Measurements from ENCODE around the gene CTNNA1.

DNA sequence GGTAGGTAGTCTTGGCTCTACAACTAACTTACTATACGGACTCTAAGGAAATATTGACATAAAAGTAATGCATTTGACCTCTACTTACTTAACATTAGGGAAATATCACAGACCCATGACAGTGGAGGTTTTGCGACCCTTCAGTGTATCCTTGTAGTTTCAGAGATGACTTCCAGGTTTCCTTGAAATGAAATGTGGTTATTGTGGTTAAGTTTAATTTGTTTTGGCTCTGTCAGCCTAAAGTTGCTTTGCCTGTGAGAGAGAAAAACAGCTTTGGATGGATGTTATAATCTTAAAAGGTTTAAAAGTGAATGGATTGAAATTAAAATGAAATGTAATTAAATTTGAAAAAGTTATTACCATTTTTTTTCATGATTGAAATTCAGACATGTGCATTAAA, 79.0 kb downstream of the CTNNA1 start:
- TF ChIP-seq, protein P1, sequence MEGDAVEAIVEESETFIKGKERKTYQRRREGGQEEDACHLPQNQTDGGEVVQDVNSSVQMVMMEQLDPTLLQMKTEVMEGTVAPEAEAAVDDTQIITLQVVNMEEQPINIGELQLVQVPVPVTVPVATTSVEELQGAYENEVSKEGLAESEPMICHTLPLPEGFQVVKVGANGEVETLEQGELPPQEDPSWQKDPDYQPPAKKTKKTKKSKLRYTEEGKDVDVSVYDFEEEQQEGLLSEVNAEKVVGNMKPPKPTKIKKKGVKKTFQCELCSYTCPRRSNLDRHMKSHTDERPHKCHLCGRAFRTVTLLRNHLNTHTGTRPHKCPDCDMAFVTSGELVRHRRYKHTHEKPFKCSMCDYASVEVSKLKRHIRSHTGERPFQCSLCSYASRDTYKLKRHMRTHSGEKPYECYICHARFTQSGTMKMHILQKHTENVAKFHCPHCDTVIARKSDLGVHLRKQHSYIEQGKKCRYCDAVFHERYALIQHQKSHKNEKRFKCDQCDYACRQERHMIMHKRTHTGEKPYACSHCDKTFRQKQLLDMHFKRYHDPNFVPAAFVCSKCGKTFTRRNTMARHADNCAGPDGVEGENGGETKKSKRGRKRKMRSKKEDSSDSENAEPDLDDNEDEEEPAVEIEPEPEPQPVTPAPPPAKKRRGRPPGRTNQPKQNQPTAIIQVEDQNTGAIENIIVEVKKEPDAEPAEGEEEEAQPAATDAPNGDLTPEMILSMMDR (IDR thresholded peaks at IDR 0.05 in 4 of 5, conservative IDR thresholded peaks at IDR 0.05 in 1 of 5), result no peak
- no peak for TF ChIP-seq POLR2A (IDR thresholded peaks at IDR 0.05)
